HepG2 (cell line): ENCODE measurements around the gene RFXAP. TPM values are rescaled to one million over a fixed set of nuclear protein-coding genes. Genes with fewer than 3 reads are reported as not detected.

Experiments
- AFF4 ChIP-seq: sonication (generic); formaldehyde crosslinking; IDR thresholded peaks from 2 replicates; pipeline ENCODE4 v1.4.0; 2020; ENCODE audit warnings: missing genetic modification reagents
- ARNTL ChIP-seq: sonication (generic); formaldehyde crosslinking; IDR thresholded peaks from 2 replicates; pipeline ENCODE4 v1.4.0; 2020; ENCODE audit warnings: mild to moderate bottlenecking, missing genetic modification reagents
- CBX5 ChIP-seq: sonication (generic); formaldehyde crosslinking; IDR thresholded peaks from 2 replicates; pipeline ENCODE4 v1.4.0; 2020; ENCODE audit warnings: missing genetic modification reagents, borderline replicate concordance
- EEA1 ChIP-seq: sonication (generic); formaldehyde crosslinking; IDR thresholded peaks from 2 replicates; pipeline ENCODE4 v1.5.1; 2020; ENCODE audit warnings: mild to moderate bottlenecking, missing genetic modification reagents, borderline replicate concordance
- FOXK1 ChIP-seq: sonication (generic); formaldehyde crosslinking; IDR thresholded peaks from 2 replicates; pipeline ENCODE4 v1.4.0; 2020; ENCODE audit warnings: low read depth, missing genetic modification reagents, borderline replicate concordance
- ISX ChIP-seq: sonication (generic); formaldehyde crosslinking; conservative IDR thresholded peaks from 2 replicates; pipeline ENCODE4 v1.5.0; 2020; ENCODE audit warnings: missing genetic modification reagents
- JDP2 ChIP-seq: sonication (generic); formaldehyde crosslinking; IDR thresholded peaks from 2 replicates; pipeline ENCODE4 v1.8.1; 2022; ENCODE audit warnings: missing genetic modification reagents, borderline replicate concordance
- KLF13 ChIP-seq: sonication (generic); formaldehyde crosslinking; IDR thresholded peaks from 2 replicates; pipeline ENCODE4 v1.4.0; 2020; ENCODE audit warnings: mild to moderate bottlenecking, missing genetic modification reagents
- MEF2D ChIP-seq: sonication (generic); formaldehyde crosslinking; IDR thresholded peaks from 2 replicates; pipeline ENCODE4 v1.5.1; 2020; ENCODE audit warnings: mild to moderate bottlenecking, missing genetic modification reagents
- PAX8 ChIP-seq: sonication (generic); formaldehyde crosslinking; IDR thresholded peaks from 2 replicates; pipeline ENCODE4 v1.8.0; 2022; ENCODE audit warnings: mild to moderate bottlenecking, missing genetic modification reagents, borderline replicate concordance
- RAD51 ChIP-seq: fragments of 450-650 bp; IDR thresholded peaks from 2 replicates; pipeline ENCODE4 v1.6.1; 2016; ENCODE audit warnings: borderline replicate concordance
- SPEN ChIP-seq: sonication (generic); formaldehyde crosslinking; IDR thresholded peaks from 2 replicates; pipeline ENCODE4 v1.5.1; 2020; ENCODE audit warnings: low read depth, mild to moderate bottlenecking, missing genetic modification reagents
- TBP ChIP-seq: sonication (generic); formaldehyde crosslinking; IDR thresholded peaks from 2 replicates; pipeline ENCODE4 v1.5.0; 2020; ENCODE audit warnings: missing genetic modification reagents
- THRA ChIP-seq: sonication (generic); formaldehyde crosslinking; IDR thresholded peaks from 2 replicates; pipeline ENCODE4 v1.4.0; 2020; ENCODE audit warnings: missing genetic modification reagents, borderline replicate concordance
- ZFP82 ChIP-seq: sonication (generic); formaldehyde crosslinking; IDR thresholded peaks from 2 replicates; pipeline ENCODE4 v1.5.1; 2020; ENCODE audit warnings: mild to moderate bottlenecking, missing genetic modification reagents, borderline replicate concordance
- ZKSCAN1 ChIP-seq: fragments of 150-350 bp; IDR thresholded peaks from 2 replicates; pipeline ENCODE4 v1.6.1; 2014; ENCODE audit warnings: low read length
- ZNF275 ChIP-seq: sonication (generic); formaldehyde crosslinking; IDR thresholded peaks from 2 replicates; pipeline ENCODE4 v1.8.0; 2022; ENCODE audit warnings: missing genetic modification reagents, mild to moderate bottlenecking, inconsistent platforms, borderline replicate concordance
- ZNF292 ChIP-seq: sonication (generic); formaldehyde crosslinking; IDR thresholded peaks from 2 replicates; pipeline ENCODE4 v1.8.1; 2022; ENCODE audit warnings: mild to moderate bottlenecking, low read depth, missing genetic modification reagents, borderline replicate concordance
- ZNF335 ChIP-seq: sonication (generic); formaldehyde crosslinking; IDR thresholded peaks from 2 replicates; pipeline ENCODE4 v1.4.0; 2020; ENCODE audit warnings: missing genetic modification reagents
- ZNF44 ChIP-seq: sonication (generic); formaldehyde crosslinking; IDR thresholded peaks from 2 replicates; pipeline ENCODE4 v1.5.1; 2020; ENCODE audit warnings: mild to moderate bottlenecking, missing genetic modification reagents
- ZNF713 ChIP-seq: sonication (generic); formaldehyde crosslinking; IDR thresholded peaks from 2 replicates; pipeline ENCODE4 v1.4.0; 2020; ENCODE audit warnings: mild to moderate bottlenecking, missing genetic modification reagents
- ZNF747 ChIP-seq: sonication (generic); formaldehyde crosslinking; IDR thresholded peaks from 2 replicates; pipeline ENCODE4 v1.8.1; 2023; ENCODE audit warnings: missing genetic modification reagents, mild to moderate bottlenecking, borderline replicate concordance
- ZNF775 ChIP-seq: sonication (generic); formaldehyde crosslinking; IDR thresholded peaks from 2 replicates; pipeline ENCODE4 v1.4.0; 2020; ENCODE audit warnings: missing genetic modification reagents, mild to moderate bottlenecking, moderate library complexity, borderline replicate concordance
- ZZZ3 ChIP-seq: sonication (generic); formaldehyde crosslinking; IDR thresholded peaks from 2 replicates; pipeline ENCODE4 v1.4.0; 2020; ENCODE audit warnings: missing genetic modification reagents, mild to moderate bottlenecking, borderline replicate concordance
- polyA plus RNA-seq, 8 experiments: library from polyadenylated mRNA; depleted of rRNA in 3 of 8; stranded (reverse) in 7 of 8; unstranded in 1 of 8; fragments of >200 nt; fragmentation: Illumina TruSeq in 4 of 8; extraction: Trizol in 4 of 8; gene quantifications; 2 replicates each; pipeline versions ENCODE4 v1.2.1 to v1.2.3, GENCODE V29; 2011 to 2016; ENCODE audit warnings: low read depth in 4 of 8, missing spikeins in 1 of 8, mixed read lengths in 1 of 8; ENCODE audit not compliant: insufficient read depth in 1 of 8
- total RNA-seq, 5 experiments: library from RNA; depleted of rRNA; stranded (reverse); fragments of >200 nt; fragmentation: Illumina TruSeq; extraction: Trizol; gene quantifications; 2 replicates each; pipeline ENCODE4 v1.2.3, GENCODE V29; 2016; ENCODE audit warnings: low read depth in 1 of 5

Gene RFXAP
- total and polyA plus RNA-seq, 2 of the 13 experiments (the other 11 are each of a cell fraction or from before 2014, with no cell fraction given): 1.8 to 7.9 TPM

GRCh38 chr13:36818804-36819738 lies at the start of gene RFXAP (continued):
- TF ChIP-seq ISX (CRISPR knock-in tag): no peak
- TF ChIP-seq PAX8 (CRISPR knock-in tag): no peak
- no peak for TF ChIP-seq ZNF747 (CRISPR knock-in tag)
- TF ChIP-seq JDP2 (CRISPR knock-in tag): no peak
- 0 out of 2 replicates have a peak, but pooled peaks have one; percentile 20 for TF ChIP-seq MEF2D
- peak; percentile 62; the same call in 1 of the 2 replicates for TF ChIP-seq SPEN (CRISPR knock-in tag)
- no peak for TF ChIP-seq ZKSCAN1
- TF ChIP-seq ARNTL (CRISPR knock-in tag): no peak
- TF ChIP-seq AFF4 (CRISPR knock-in tag): no peak
- no peak for TF ChIP-seq ZNF335 (CRISPR knock-in tag)
- TF ChIP-seq ZNF713 (CRISPR knock-in tag): no peak
- 0 out of 2 replicates have a peak, but pooled peaks have one; percentile 38 for TF ChIP-seq FOXK1 (CRISPR knock-in tag)
- no peak for TF ChIP-seq ZNF44 (CRISPR knock-in tag)
- no peak; the same call in 1 of the 2 replicates for TF ChIP-seq ZNF292 (CRISPR knock-in tag)
- TF ChIP-seq ZNF275: no peak
- TF ChIP-seq KLF13 (CRISPR knock-in tag): no peak
- no peak for TF ChIP-seq ZNF775
- TF ChIP-seq THRA (CRISPR knock-in tag): no peak; the same call in 1 of the 2 replicates
- TF ChIP-seq ZFP82: no peak
- TF ChIP-seq EEA1 (CRISPR knock-in tag): no peak
- no peak for TF ChIP-seq CBX5 (CRISPR knock-in tag)
- no peak for TF ChIP-seq ZZZ3
- TF ChIP-seq TBP (CRISPR knock-in tag): no peak
- TF ChIP-seq RAD51: no peak
